IPS DF 6.9 (cell line): ENCODE results near the gene SMG6.
"Not testable (repeated sequence)": the region's sequence is repeated elsewhere in the genome, so short reads cannot be mapped to it uniquely, and the experiment has no call there.

ENCODE experiments used
- DNase-seq: peaks from one replicate; pipeline ENCODE4 v3.0.0-alpha.2; 2013; ENCODE audit warnings: low read depth, low spot score
- H3K27ac ChIP-seq: one replicate; pipeline ENCODE4 v1.5.1; 2013; ENCODE audit warnings: low read length, control low read depth
- H3K27me3 ChIP-seq: 2 replicates; pipeline ENCODE4 v1.6.1; 2013; ENCODE audit warnings: mild to moderate bottlenecking, low read length; ENCODE audit not compliant: control insufficient read depth, insufficient read depth
- H3K36me3 ChIP-seq: 2 replicates; pipeline ENCODE4 v1.6.1; 2013; ENCODE audit warnings: low read length; ENCODE audit not compliant: control insufficient read depth, insufficient read depth
- H3K4me1 ChIP-seq: 2 replicates; pipeline ENCODE4 v1.6.1; 2013; ENCODE audit warnings: low read length; ENCODE audit not compliant: control insufficient read depth, insufficient read depth
- H3K4me3 ChIP-seq: 2 replicates; pipeline ENCODE4 v1.5.1; 2013; ENCODE audit warnings: mild to moderate bottlenecking, low read length
- H3K9me3 ChIP-seq: 2 replicates; pipeline ENCODE4 v1.6.1; 2013; ENCODE audit warnings: low read length, inconsistent platforms; ENCODE audit not compliant: control insufficient read depth, insufficient read depth
- WGBS: extraction: QIAGEN DNeasy Blood & Tissue Kit; methylation state at CpG from one replicate; pipeline ENCODE4 v1.1.7; 2013; ENCODE audit warnings: mixed read lengths, missing lambda C conversion rate; ENCODE audit not compliant: insufficient read length, insufficient coverage; 5-methylcytosine and 5-hydroxymethylcytosine counted together

Gene SMG6

DNA sequence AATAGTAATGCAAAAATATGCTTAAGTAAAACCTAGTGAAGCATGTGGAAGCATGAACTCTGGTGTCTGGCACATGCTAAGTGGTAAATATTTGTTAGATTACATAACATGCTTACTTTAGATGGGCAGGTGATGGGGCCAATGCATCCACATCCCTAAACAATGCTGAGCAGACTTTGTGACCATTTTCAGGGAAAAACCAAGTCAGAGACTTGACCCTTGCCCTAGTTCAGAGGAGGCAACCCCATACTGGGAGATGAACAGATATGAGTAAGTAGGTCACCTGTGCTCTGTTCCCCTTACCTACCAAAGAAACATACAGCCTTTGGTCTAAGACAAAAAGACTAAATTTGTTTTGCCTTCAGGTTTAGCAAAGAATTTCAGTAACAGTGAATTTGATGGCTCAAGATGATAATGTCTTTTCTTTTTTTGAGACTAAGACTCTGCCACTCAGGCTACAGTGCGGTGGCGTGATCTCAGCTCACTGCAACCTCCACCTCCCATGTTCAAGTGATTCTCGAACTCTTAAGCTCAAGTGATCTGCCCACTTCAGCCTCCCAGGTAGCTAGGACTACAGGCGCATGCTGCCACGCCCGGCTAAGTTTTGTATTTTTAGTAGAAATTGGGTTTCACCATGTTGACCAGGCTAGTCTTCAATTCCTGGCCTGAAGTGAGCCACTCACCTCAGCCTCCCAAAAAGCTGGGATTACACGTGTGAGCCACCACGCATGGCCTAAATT lies 157.3 kb downstream of the SMG6 start:
- DNase-seq, result no peak
- Histone ChIP-seq H3K4me1 (no peaks in the 10 kb centered on the region), H3K4me3 (no peak overlapping the region), H3K27me3 (no peaks in the 10 kb centered on the region), H3K9me3 (no peaks in the 10 kb centered on the region), H3K27ac (no peak overlapping the region), H3K36me3 (no peaks in the 10 kb centered on the region)
- no CpG with 5 or more reads among the region's 8 CpGs for WGBS

DNA sequence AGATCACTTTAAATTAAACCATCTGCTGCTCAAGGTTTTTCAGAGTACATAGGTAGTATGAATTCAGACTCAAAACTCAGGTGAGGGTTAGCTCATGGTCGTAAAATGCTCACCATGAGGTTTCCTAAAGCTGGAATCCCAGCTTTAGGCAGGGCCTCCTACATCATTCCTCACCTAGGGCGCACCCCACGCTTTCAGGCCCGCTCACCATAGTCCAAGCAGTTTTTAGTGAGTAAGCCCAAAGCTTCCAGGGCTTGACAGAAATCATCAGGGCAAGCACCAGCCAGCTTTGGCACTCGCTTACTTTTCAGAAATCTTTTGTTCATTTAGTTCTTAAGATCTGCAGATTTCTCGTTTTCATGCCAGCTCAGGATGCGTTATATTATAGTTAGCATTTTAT lies 158.9 kb downstream of the SMG6 start:
- no CpG with 5 or more reads among the region's 7 CpGs for WGBS
- DNase-seq, result no peak
- H3K27ac ChIP-seq, result no peak overlapping the region
- H3K36me3 ChIP-seq, result no peaks in the 10 kb centered on the region
- no peaks in the 10 kb centered on the region for H3K9me3 ChIP-seq
- no peak overlapping the region for H3K4me3 ChIP-seq
- no peaks in the 10 kb centered on the region for H3K27me3 ChIP-seq
- H3K4me1 ChIP-seq, result no peaks in the 10 kb centered on the region

DNA sequence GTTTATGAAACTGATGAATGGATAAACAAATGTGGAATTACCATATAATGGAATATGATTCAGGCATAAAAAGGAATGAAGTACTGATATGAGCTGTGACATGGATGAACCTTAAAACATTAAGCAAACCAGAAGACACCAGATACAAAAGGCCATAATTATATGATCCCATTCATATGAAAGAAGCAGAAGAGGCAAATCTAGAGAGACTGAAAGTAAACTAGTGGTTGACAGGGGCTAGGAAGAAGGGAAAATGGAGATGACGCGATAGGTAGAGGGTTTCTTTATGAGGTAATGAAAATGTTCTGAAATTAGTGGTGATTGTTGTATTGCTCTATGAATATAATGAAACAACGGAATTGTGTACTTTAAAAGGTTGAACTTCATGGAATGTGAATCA lies 160.3 kb downstream of the SMG6 start:
- peaks cover 2% of the 10 kb centered on the region; the same call in 1 of the 2 replicates for H3K4me1 ChIP-seq
- no peak overlapping the region for H3K4me3 ChIP-seq
- WGBS, result 100% methylated on average over 3 of the region's 3 CpGs
- no peaks in the 10 kb centered on the region for H3K27me3 ChIP-seq
- no peaks in the 10 kb centered on the region for H3K36me3 ChIP-seq
- DNase-seq, result no peak
- no peaks in the 10 kb centered on the region for H3K9me3 ChIP-seq
- no peak overlapping the region for H3K27ac ChIP-seq

DNA sequence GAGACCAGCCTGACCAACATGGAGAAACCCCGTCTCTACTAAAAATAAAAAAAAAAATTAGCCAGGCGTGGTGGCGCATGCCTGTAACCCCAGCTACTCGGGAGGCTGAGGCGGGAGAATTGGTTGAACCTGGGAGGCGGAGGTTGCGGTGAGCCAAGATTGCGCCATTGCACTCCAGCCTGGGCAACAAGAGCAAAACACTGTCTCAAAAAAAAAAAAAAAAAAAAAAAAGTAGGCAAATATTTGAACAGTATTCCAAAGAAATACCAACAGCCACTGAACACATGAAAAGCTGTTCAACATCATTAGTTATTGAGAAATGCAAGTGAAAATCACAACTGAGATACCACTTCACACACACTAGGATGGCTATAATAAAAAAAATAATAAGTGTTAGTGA lies 160.9 kb downstream of the SMG6 start:
- H3K4me1 ChIP-seq, H3K36me3 ChIP-seq, H3K9me3 ChIP-seq, DNase-seq, H3K27ac ChIP-seq, H3K4me3 ChIP-seq, H3K27me3 ChIP-seq: not testable (repeated sequence)
- no CpG with 5 or more reads among the region's 8 CpGs for WGBS

DNA sequence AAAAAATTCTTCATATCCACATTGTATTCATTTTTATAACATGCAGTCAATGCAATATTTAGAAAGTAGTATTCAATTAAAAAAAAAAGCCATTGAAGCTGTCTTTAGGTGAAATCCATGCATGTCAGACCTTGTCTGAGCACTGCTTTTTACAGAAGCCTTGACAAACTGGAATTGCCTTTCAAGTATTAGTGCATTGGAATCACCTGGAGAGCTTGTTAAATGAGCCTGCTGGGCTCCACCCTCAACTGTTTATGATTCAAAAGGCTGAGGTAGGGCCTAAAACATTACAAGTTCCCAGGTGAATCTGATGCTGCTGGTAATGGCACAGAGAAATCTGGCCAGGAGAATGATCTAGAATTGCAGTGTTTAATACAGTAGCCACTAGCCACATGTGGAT lies 162.9 kb downstream of the SMG6 start:
- Histone ChIP-seq H3K27ac (no peak overlapping the region), H3K4me1 (peaks cover 6% of the 10 kb centered on the region), H3K27me3 (no peaks in the 10 kb centered on the region), H3K9me3 (no peaks in the 10 kb centered on the region), H3K4me3 (no peak overlapping the region), H3K36me3 (no peaks in the 10 kb centered on the region)
- no peak for DNase-seq

DNA sequence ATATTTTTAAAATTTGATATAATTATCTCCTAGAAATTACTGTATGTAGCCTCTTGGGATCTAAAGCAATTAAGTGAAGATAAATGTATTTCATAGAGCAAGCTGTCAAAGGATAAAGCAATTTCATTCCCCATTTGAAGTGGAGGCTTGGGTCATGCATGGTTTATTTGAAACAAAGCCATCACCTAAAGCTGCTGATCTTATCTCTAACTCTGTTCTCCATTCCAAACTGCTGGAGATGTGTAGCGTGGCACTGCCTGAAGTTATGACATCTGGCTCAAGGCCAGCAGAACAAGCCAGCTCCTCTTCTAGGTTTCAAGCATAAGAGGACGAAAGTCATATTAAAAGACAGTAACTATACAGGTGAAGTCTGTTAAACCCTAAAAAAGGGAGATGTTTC lies 164.8 kb downstream of the SMG6 start:
- Histone ChIP-seq H3K4me3 (no peak overlapping the region), H3K36me3 (no peaks in the 10 kb centered on the region), H3K4me1 (peaks cover 6% of the 10 kb centered on the region), H3K27ac (no peak overlapping the region), H3K9me3 (no peaks in the 10 kb centered on the region), H3K27me3 (no peaks in the 10 kb centered on the region)
- WGBS, result no CpG with 5 or more reads among the region's 2 CpGs
- no peak for DNase-seq

DNA sequence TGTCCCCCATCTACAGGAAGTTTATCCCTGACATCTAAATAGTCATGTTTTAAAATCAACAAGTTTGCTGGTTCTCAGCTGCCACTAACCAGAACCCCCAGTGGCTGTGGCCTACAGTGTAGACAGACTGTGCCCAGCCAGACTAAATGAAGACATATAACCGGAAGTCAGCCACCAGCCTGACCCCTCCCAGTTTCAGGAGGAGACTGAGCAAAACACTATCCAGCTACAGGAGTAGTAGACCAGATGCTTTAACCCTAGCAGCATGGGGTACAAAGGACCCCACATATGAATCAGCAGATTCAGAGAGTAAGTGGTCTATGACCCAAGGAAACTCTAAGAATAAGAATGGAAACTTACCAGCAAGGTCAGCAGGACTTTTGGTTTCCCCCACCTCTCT lies 165.3 kb downstream of the SMG6 start:
- H3K27me3 ChIP-seq, result no peaks in the 10 kb centered on the region
- H3K27ac ChIP-seq, result no peak overlapping the region
- H3K9me3 ChIP-seq, result no peaks in the 10 kb centered on the region
- no peak overlapping the region for H3K4me3 ChIP-seq
- H3K4me1 ChIP-seq, result peaks cover 6% of the 10 kb centered on the region
- WGBS, result no CpG with 5 or more reads among the region's 1 CpG
- no peaks in the 10 kb centered on the region for H3K36me3 ChIP-seq
- DNase-seq, result no peak

DNA sequence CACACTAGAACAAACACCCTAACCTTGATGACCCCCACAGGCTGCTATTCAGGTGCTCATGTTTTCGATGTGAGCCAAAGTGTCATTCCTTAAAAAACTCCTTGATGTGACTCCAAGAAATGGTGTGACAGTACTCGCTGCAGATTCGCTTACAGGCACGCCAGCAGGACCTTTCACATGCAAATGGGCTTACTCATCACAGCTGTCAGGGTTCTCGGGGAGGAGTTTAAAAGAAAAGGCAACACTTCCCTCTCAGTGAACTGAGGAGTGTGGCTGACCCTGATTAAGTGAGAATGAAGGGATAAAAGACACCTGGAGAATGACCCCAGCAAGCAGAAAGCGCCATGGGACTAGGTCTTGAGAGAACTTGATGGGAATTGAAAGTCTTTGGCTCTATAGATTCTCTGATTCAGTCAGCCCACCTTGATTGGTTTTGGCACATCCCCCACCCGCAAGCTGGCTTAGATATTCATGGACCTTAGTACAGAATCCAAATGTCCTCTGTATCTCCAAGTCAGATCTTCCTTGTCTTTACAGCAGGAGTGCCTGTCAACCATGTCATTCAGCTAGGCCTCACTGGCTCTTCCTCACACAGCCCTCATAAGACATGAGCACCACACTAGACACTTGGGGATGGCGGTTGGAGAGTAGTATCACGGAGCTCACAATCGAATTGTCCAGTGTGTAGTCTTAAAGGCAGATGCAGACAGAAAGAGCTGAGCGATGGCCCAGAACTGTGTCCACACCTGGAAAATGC lies 166.1 kb downstream of the SMG6 start:
- H3K36me3 ChIP-seq, result no peaks in the 10 kb centered on the region
- H3K4me1 ChIP-seq, result peaks cover 6% of the 10 kb centered on the region
- H3K27me3 ChIP-seq, result no peaks in the 10 kb centered on the region
- peak; percentile 60 for DNase-seq
- H3K9me3 ChIP-seq, result no peaks in the 10 kb centered on the region
- no peak overlapping the region for H3K27ac ChIP-seq
- WGBS, result no CpG with 5 or more reads among the region's 11 CpGs
- H3K4me3 ChIP-seq, result no peak overlapping the region

DNA sequence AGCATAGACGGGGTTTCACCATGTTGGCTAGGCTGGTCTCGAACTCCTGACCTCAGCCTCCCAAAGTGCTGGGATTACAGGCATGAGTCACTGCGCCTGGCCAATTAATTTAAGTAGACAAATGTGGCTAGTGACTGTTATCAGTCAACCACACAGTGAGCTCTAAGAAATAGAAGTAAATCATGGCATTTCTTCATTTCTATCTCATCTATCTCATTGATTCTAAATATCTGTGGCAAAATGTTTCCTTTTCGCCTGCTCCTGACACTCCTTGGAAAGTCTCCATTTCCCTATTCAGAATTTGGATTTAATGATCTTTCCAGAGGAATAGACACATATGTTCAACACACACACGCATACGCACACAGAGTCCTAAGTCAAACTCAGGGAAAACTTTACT lies 167.3 kb downstream of the SMG6 start:
- DNase-seq, result no peak
- no peak overlapping the region for H3K27ac ChIP-seq

DNA sequence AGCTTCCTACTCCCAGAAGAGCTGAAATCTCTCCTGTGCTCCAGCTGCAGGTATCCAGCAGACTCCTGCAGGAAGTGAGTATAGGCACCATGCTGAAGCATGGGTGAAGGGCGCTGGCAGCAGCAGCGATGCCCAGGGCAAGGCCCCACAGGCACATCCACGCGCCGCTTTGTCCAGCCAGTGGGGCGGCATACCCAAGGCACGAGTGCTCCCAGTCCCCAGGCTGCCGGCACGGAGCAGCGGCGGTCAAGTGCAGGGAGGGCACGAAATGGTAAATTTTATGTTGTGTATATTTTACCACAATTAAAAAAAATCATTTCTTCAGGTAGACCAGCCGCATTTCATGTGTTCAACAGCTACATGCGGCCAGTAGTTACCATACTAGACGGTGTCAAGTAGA lies 175.6 kb downstream of the SMG6 start:
- Histone ChIP-seq H3K27ac (no peak overlapping the region), H3K4me1 (no peaks in the 10 kb centered on the region; the same call in 1 of the 2 replicates), H3K9me3 (no peaks in the 10 kb centered on the region), H3K27me3 (no peaks in the 10 kb centered on the region), H3K36me3 (no peaks in the 10 kb centered on the region), H3K4me3 (no peak overlapping the region)
- no CpG with 5 or more reads among the region's 15 CpGs for WGBS
- no peak for DNase-seq

More for the DNA sequence above, 167.3 kb downstream of the SMG6 start:
- Histone ChIP-seq H3K4me1 (peaks cover 6% of the 10 kb centered on the region), H3K9me3 (no peaks in the 10 kb centered on the region), H3K27me3 (no peaks in the 10 kb centered on the region), H3K4me3 (no peak overlapping the region), H3K36me3 (no peaks in the 10 kb centered on the region)
- WGBS, result no CpG with 5 or more reads among the region's 6 CpGs
